Keratinocyte (primary cell): Measurements from ENCODE around the gene RPL28. TPM values are rescaled to one million over a fixed set of nuclear protein-coding genes. Genes with fewer than 3 reads are reported as not detected.

ENCODE experiments used
- DNase-seq: peaks from one replicate; pipeline ENCODE4 v3.0.0-alpha.2; 2011; ENCODE audit warnings: low read depth, missing footprints, low spot score
- FAIRE-seq: peaks from 2 replicates; lab custom pipeline; 2011; peaks lifted over from hg19 to GRCh38; lab: Jason Lieb, UNC
- H2AFZ ChIP-seq: 2 replicates; pipeline ENCODE4 v1.6.0; 2012; ENCODE audit warnings: low read length, control low read depth, inconsistent platforms; ENCODE audit not compliant: control insufficient read depth
- H3K27ac ChIP-seq: 2 replicates; pipeline ENCODE4 v1.5.1; 2011; ENCODE audit warnings: low read length; ENCODE audit not compliant: control insufficient read depth, insufficient read depth
- H3K27me3 ChIP-seq: 3 replicates; pipeline ENCODE4 v1.6.0; 2011; ENCODE audit warnings: low read length; ENCODE audit not compliant: control insufficient read depth, insufficient read depth; ENCODE audit errors: extremely low read depth
- H3K36me3 ChIP-seq, 2 experiments: 2 replicates in 1 of 2; 3 replicates in 1 of 2; pipeline ENCODE4 v1.5.1; 2011; ENCODE audit warnings: low read length in 2 of 2, mild to moderate bottlenecking in 1 of 2; ENCODE audit not compliant: control insufficient read depth in 2 of 2, insufficient read depth in 2 of 2; ENCODE audit errors: extremely low read depth in 1 of 2
- H3K4me1 ChIP-seq: 3 replicates; pipeline ENCODE4 v1.5.1; 2011; ENCODE audit warnings: low read length; ENCODE audit not compliant: control insufficient read depth, insufficient read depth; ENCODE audit errors: extremely low read depth
- H3K4me2 ChIP-seq: 3 replicates; pipeline ENCODE4 v1.6.0; 2011; ENCODE audit warnings: low read depth, low read length; ENCODE audit not compliant: control insufficient read depth, insufficient read depth; ENCODE audit errors: extremely low read depth
- H3K4me3 ChIP-seq, 3 experiments: fragments of 200-600 bp in 1 of 3; sonication (generic) in 1 of 3; 2 replicates in 2 of 3; 3 replicates in 1 of 3; pipeline ENCODE4 v1.5.1; 2011 to 2016; ENCODE audit warnings: low read length in 3 of 3, mild to moderate bottlenecking in 3 of 3, control low read depth in 2 of 3, inconsistent platforms in 1 of 3, low read depth in 1 of 3, mixed read lengths in 1 of 3, mixed run types in 1 of 3, moderate library complexity in 1 of 3; ENCODE audit not compliant: control insufficient read depth in 2 of 3, insufficient read depth in 2 of 3; ENCODE audit errors: extremely low read depth in 1 of 3
- H3K79me2 ChIP-seq: 2 replicates; pipeline ENCODE4 v1.6.0; 2012; ENCODE audit warnings: low read length; ENCODE audit not compliant: control insufficient read depth, insufficient read depth
- H3K9ac ChIP-seq: 3 replicates; pipeline ENCODE4 v1.6.0; 2011; ENCODE audit warnings: low read length; ENCODE audit not compliant: control insufficient read depth, insufficient read depth; ENCODE audit errors: extremely low read depth
- H3K9me1 ChIP-seq: 3 replicates; pipeline ENCODE4 v1.6.0; 2011; ENCODE audit warnings: low read length; ENCODE audit not compliant: control insufficient read depth, insufficient read depth; ENCODE audit errors: extremely low read depth
- H3K9me3 ChIP-seq: 2 replicates; pipeline ENCODE4 v1.5.1; 2012; ENCODE audit warnings: low read depth, low read length; ENCODE audit not compliant: control insufficient read depth
- H4K20me1 ChIP-seq: 3 replicates; pipeline ENCODE4 v1.6.0; 2011; ENCODE audit warnings: low read length; ENCODE audit not compliant: control insufficient read depth, insufficient read depth; ENCODE audit errors: extremely low read depth
- EZH2 ChIP-seq: IDR thresholded peaks from one replicate; pipeline ENCODE4 v1.6.1; 2012; ENCODE audit warnings: inconsistent platforms, mild to moderate bottlenecking, low read length, moderate library complexity
- dilution Hi-C: fragments of 300-500 bp; cut with MboI; formaldehyde crosslinking; loops from one replicate; pipeline ENCODE4 v1.7.0; 2020; ENCODE audit warnings: low sequenced_read_pairs; ENCODE audit not compliant: extremely low pct_ligation_motif_present
- polyA plus RNA-seq, 5 experiments: library from polyadenylated mRNA; depleted of rRNA in 3 of 5; stranded (reverse) in 3 of 5; stranded (forward) in 1 of 5; unstranded in 1 of 5; fragments of >200 nt; gene quantifications; 1 replicate in 1 of 5; 2 replicates in 3 of 5; 3 replicates in 1 of 5; pipeline versions ENCODE4 v1.2.1 to v1.2.3, GENCODE V29; 2011 to 2012; ENCODE audit warnings: missing spikeins in 2 of 5, low read depth in 1 of 5, low replicate concordance in 1 of 5
- TF ChIP-seq, protein P1 (sequence below), 3 experiments: IDR thresholded peaks in 1 of 3; conservative IDR thresholded peaks in 1 of 3; optimal IDR thresholded peaks in 1 of 3; 2 replicates in 2 of 3; 3 replicates in 1 of 3; pipeline versions ENCODE3 to v1.5.1; 2011; ENCODE audit warnings: low read length in 3 of 3, mild to moderate bottlenecking in 3 of 3, moderate library complexity in 2 of 3, control low read depth in 1 of 3, inconsistent platforms in 1 of 3; ENCODE audit not compliant: insufficient read depth in 2 of 3; ENCODE audit errors: extremely low read depth in 1 of 3

Gene RPL28
- polyA plus RNA-seq, 1 donor (not counting 4 experiments of a cell fraction or from before 2014, with no cell fraction given) = 282 TPM

DNA sequence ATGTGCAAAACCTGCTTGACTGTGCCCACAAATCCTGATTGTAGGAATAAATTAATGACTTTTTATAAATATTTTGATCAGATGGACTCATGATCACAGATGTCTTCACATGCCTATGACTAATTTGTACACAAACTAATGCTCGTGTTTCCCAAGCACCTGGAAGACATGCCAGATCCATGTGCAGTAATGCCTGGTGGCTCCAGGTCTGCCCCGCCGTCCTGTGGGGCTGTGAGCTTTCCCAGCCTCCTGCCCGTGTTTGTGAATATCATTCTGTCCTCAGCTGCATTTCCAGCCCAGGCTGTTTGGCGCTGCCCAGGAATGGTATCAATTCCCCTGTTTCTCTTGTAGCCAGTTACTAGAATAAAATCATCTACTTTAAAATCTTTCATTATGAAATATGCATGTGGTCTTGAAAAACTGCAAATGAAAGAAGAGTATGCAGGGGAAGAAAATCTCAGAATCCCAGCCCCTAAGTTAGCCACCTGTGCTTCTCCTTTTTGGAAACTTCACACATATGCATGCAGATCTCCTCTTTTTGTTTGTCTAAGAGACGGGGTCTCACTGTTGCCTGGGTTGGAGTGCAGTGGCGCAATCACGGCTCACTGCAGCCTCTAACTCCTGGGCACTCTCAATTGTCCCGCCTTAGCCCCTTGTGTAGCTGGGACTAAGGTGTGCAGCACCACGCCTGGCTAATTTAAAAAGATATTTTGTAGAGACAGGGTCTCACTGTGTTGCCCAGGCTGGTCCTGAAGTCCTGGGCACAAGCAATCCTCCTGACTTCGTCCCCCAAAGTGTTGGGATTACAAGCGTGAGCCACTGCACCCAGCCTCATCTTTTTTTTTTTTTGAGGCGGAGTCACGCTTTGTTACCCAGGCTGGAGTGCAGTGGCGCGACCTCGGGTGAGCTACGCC lies 6.2 kb downstream of the RPL28 start:
- no peak for FAIRE-seq

DNA sequence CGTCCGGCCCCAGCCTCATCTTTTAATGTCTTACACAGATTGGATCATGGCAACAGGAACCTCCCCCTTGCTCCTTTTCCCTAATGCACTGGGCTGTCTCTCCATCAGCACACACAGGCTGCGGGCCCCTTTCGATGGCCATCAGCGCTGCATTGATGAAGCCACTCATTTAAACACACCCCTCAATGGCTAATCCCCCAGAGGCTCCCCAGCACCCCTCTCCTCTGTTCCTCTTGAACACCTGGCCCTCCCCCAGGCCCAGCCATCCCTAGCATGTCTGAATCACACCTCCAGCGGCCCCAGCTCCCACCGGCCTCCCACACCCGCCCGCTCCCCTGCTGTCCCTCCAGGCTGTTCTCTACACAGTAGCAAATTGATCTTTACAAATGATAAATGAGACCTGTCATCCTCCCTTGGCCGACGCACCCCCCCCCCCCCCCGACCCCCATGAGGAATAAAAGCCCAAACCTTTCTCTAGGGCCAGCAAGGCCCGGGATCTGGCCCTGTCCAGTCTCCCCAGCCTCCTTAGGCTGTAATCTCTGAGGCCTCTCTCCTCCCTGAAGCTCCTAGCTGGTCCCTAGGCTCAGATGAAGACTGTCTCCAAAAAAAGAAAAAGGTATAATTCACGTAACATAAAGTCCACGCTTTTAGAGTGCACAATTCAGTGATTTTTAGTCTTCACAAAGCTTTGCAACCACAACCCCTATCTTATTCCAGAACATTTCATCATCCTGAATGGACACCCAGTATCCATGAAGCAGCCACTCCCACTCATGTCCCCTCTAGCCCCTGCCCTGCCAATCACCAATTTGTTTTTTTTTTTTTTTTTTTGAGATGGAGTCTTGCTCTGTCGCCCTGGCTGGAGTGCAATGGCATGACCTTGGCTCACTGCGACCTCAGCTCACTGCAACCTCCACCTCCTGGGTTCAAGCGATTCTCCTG lies 7.4 kb downstream of the RPL28 start:
- Histone ChIP-seq H3K9me3 (no peaks in the 10 kb centered on the region), H3K4me1 (peaks cover 10% of the 10 kb centered on the region), H2AFZ (no peak overlapping the region), H3K79me2 (peaks cover 19% of the 10 kb centered on the region), H3K4me3 (no peak overlapping the region), H3K4me2 (no peak overlapping the region), H3K36me3 (peaks cover 12 to 24% of the 10 kb centered on the region in 2 experiments), H3K9ac (no peak overlapping the region), H3K27me3 (no peaks in the 10 kb centered on the region), H3K27ac (no peak overlapping the region), H3K9me1 (peaks cover 6% of the 10 kb centered on the region), H4K20me1 (peaks cover 25% of the 10 kb centered on the region)
- DNase-seq = no peak
- TF ChIP-seq, protein P1, sequence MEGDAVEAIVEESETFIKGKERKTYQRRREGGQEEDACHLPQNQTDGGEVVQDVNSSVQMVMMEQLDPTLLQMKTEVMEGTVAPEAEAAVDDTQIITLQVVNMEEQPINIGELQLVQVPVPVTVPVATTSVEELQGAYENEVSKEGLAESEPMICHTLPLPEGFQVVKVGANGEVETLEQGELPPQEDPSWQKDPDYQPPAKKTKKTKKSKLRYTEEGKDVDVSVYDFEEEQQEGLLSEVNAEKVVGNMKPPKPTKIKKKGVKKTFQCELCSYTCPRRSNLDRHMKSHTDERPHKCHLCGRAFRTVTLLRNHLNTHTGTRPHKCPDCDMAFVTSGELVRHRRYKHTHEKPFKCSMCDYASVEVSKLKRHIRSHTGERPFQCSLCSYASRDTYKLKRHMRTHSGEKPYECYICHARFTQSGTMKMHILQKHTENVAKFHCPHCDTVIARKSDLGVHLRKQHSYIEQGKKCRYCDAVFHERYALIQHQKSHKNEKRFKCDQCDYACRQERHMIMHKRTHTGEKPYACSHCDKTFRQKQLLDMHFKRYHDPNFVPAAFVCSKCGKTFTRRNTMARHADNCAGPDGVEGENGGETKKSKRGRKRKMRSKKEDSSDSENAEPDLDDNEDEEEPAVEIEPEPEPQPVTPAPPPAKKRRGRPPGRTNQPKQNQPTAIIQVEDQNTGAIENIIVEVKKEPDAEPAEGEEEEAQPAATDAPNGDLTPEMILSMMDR (optimal IDR thresholded peaks at IDR 0.05 in 1 of 3, IDR thresholded peaks at IDR 0.05 in 1 of 3, conservative IDR thresholded peaks at IDR 0.05 in 1 of 3; ENCODE audit: extremely low read depth in 1 of 3, insufficient read depth in 2 of 3, low read length in 3 of 3) = no peak
- TF ChIP-seq EZH2 = no peak
- dilution Hi-C loops = no loop called here
- no peak for FAIRE-seq

More for the DNA sequence above, 6.2 kb downstream of the RPL28 start:
- Histone ChIP-seq H3K9ac (no peak overlapping the region), H3K9me1 (peaks cover 12% of the 10 kb centered on the region), H3K79me2 (peaks cover 31% of the 10 kb centered on the region), H2AFZ (no peak overlapping the region), H3K27ac (no peak overlapping the region), H3K4me3 (no peak overlapping the region), H3K9me3 (no peaks in the 10 kb centered on the region), H3K36me3 (peaks cover 23 to 32% of the 10 kb centered on the region in 2 experiments), H3K4me1 (peaks cover 21% of the 10 kb centered on the region), H3K4me2 (no peak overlapping the region), H4K20me1 (peaks cover 36% of the 10 kb centered on the region), H3K27me3 (no peaks in the 10 kb centered on the region)
- dilution Hi-C loops = no loop called here
- no peak for TF ChIP-seq EZH2
- TF ChIP-seq, protein P1 (optimal IDR thresholded peaks at IDR 0.05 in 1 of 3, IDR thresholded peaks at IDR 0.05 in 1 of 3, conservative IDR thresholded peaks at IDR 0.05 in 1 of 3; ENCODE audit: extremely low read depth in 1 of 3, insufficient read depth in 2 of 3, low read length in 3 of 3) = no peak
- no peak for DNase-seq
